T-helper 1 cell (primary cell): ENCODE data around the gene GALNT16.
"Not testable (repeated sequence)": the region's sequence is repeated elsewhere in the genome, so short reads cannot be mapped to it uniquely, and the experiment has no call there.

Experiments
- DNase-seq, 5 donors: peaks; one replicate each; pipeline ENCODE4 v3.0.0-alpha.2; 2012 to 2020

The GALNT16 gene

DNA sequence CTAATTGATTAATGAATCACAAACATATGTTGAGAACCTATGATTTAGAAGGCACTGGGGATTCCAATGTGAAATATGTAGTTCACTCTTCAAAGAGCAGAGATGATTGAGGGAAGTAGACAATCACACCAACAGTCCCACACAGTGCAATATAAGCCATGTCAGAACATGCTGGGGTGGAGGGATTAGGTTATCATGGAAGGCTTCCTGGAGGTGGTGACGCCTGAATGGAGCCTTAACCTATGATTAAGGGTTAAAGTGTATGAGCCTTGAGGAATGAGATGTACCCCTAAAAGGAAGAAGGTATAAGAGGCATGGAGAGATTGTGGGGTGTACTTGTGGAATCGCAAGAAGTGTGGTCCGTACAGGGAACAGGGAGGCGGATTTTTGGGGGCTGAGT is 106.8 kb downstream of the GALNT16 start:
- no peak for DNase-seq

DNA sequence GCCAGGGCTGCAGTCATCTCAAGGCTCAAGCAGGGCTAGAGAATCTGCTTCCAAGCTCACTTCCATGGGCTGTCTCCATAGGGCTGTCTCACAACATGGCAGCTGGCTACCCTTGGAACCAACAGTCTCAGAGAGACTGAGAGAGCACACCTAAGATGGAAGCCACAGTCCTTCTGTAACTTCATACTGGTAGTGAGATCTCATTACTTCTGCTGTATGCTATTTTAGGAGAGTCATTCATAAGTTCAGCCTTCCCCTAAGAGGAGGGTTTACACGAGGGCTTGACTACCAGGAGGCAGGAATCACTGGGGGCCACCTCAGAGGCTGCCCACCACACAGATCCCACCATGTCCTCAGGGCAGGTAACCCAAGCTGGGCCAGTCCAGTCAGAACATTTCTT is 108.4 kb downstream of the GALNT16 start:
- DNase-seq: no peak

DNA sequence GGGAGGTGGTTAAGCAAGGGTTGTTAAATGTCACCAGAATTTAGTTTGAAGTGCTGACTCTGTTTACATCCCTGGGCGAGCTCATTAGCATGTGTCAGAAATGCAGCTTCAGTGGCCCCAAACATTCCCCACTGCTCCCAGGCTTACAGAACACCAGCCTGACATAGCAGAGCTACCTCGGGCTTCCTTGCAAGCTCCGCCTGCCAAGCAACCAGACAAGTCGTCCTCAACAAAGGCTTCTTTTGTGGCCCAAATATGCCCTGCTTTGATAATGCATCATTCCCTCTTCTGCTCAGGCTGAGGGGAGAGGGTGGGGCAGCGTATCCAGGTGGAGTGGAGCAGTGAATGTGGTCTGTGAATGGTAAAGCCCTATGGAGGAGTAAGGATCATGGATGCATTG is 110.1 kb downstream of the GALNT16 start:
- DNase-seq: no peak

GRCh38 chr14:69372146-69372545 is 112.2 kb downstream of the GALNT16 start:
- DNase-seq: no peak

GRCh38 chr14:69373104-69373503 is 113.1 kb downstream of the GALNT16 start:
- DNase-seq: no peak

DNA sequence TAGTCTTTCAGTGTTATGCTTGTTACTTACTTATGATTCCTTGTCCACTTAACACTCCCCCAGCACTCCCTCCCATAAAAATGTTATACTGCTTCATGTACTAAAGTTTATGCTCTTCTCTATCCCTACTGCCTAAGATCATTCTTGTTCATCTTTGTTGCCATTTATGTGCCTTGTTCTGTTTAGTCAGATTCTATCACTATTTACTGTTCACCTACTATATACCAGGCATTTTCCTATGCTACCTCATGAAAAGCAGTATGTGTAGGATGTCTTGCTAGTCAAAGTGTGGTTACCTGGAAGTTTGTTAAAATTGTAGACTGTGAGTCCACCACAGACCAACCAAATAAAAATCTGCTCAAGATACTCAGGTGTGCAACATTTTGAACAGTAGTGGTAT is 114.3 kb downstream of the GALNT16 start:
- DNase-seq: no peak

- DNase-seq: no peak
Measured at GRCh38 chr14:69375182-69375581, 115.2 kb downstream of the GALNT16 start.

GRCh38 chr14:69375722-69376121 is 115.8 kb downstream of the GALNT16 start:
- DNase-seq: no peak

GRCh38 chr14:69376439-69376838 is 116.5 kb downstream of the GALNT16 start:
- no peak for DNase-seq

- DNase-seq: no peak
Measured at GRCh38 chr14:69378274-69378673, 118.3 kb downstream of the GALNT16 start.

- DNase-seq: no peak
Measured at GRCh38 chr14:69387311-69387710, 127.4 kb downstream of the GALNT16 start.

DNA sequence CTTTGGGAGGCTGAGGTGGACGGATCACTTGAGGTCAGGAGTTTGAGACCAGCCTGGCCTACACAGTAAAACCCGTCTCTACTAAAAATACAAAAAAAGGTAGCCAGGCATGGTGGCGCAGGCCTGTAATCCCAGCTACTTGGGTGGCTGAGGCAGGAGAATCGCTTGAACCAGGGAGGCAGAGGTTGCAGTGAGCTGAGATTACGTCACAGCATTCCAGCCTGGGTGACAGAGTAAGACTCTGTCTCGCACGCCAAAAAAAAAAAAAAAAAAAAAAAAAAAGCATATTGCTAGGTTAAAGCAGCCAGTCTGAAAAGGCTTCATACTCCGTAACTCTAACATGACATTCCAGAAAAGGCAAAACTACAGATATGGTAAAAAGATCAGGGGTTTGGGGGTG is 131.4 kb downstream of the GALNT16 start:
- not testable (repeated sequence) for DNase-seq

- no peak for DNase-seq
Measured at GRCh38 chr14:69392481-69392880, 132.5 kb downstream of the GALNT16 start.

DNA sequence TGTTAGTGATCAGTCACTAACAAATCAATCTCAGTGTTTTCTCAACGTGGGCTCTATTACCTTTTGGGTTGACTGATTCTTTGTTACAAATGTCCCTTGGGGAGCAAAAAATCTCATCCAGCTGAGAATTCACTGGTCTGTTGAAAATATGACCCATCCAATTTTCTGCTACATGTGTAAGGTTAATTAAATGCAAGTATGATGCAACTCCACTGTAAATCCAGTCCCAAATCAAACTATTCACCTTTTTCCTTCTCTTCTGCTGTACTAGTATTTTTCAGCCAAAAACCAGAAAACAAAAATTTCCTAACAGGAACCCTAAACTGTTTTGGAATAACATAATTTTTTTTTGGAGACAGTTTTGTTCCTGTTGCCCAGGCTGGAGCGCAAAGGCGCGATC is 136.0 kb downstream of the GALNT16 start:
- DNase-seq: no peak

DNA sequence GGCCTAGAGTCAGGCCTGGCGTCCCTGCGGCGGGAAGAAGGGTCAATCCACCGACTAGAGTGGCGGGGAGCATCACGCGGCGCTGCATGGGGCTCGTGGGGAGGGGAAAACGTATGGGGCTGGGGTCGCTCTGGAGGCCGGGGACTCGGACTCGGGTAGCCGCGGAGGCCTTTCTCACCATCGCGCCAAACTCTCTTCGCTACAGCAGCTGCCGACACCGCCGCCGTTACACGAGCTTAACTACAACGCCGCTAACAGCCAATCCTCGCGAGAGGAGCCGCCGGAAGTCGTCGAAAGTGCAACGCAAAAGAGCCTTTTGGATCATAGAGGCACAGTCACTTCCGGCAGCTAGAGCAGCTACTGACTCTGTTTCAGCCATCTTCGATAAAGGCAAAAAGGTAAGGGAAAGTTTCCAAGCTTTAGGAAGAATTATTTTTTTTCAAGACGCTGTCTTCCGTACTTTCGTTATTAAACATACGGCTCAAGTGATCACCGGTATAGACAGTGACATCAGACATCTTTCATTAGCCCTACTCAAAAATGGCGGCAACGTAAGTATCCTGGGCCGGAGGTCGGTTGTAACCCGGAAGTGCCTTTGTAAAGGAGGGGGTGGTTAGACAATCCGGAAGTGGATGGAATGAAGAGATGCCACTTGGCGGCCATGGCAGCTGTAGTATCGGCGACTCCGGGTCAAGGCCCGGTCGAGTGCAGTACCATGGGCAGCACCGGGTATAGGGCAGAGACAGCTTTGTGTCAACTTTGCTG is 138.3 kb downstream of the GALNT16 start, which contains the start of the genes ERH and SLC39A9:
TSS of gene ERH (minus strand) at position 247 of the 765 bp plus-strand sequence. CDS start at position 181, 66 bp downstream.
TSS of gene SLC39A9 (plus strand) at position 640 of the 765 bp plus-strand sequence. CDS start 678 bp downstream, outside the sequence.
- peak; percentile 88 to 97 (median 92) for DNase-seq

DNA sequence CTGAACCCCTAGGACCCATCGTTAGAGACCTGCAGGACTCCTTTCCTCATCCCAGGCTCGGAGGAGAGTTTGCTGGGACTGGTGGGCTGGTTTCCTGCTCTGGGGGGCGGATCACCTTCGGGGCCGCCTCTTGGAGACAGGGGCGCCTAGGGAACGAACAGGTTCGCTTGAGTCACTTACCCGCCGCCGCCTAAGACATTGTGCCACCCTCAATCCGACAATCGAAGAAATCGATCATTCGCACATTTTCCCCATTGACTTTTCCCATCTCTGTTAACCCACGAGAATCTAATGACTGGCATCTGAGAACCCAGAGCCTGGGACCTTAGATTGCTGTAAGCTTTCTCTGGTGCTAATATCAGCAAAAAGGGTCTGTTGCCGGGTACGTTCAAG is 138.9 kb downstream of the GALNT16 start:
- peak in 1 of 5 donors; percentile 8 for DNase-seq

- DNase-seq: no peak
Measured at GRCh38 chr14:69399750-69400149, 139.8 kb downstream of the GALNT16 start.

DNA sequence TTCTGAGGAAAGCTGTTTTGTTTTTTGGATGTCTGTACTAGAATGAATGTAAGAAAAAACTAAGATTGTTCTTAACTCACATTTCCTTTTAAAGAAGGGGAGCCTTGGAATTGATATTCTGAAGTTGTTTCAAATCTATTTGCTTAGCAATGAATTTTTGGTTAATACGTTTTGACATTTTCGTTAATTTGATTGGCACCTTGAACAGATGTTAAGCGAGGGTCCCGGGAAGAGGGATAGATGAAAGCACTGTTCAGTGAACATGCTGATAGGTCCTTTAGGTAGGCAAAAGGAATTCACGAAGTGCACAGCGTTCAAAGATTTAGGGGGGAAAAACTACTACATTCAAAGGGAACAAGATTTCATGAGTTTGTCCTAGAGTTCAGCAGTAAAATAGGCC is 140.2 kb downstream of the GALNT16 start:
- no peak for DNase-seq

DNA sequence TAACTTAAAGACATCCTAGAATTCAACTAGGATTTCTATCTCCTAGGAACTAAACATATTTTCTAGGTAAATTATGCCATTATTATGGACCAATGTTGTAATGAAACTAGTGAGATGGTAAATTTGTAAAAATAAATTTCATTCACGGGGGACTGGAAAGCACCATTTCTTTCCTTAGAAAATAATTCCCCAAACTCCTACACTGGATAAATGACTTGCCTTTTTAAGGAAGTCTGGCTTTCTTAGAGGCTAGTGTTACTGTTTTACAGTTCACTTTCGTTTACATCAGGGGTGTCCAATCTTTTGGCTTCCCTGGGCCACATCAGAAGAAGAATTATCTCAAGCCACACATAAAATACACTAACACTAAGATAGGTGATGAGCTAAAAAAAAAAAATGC is 141.9 kb downstream of the GALNT16 start:
- DNase-seq: no peak

DNA sequence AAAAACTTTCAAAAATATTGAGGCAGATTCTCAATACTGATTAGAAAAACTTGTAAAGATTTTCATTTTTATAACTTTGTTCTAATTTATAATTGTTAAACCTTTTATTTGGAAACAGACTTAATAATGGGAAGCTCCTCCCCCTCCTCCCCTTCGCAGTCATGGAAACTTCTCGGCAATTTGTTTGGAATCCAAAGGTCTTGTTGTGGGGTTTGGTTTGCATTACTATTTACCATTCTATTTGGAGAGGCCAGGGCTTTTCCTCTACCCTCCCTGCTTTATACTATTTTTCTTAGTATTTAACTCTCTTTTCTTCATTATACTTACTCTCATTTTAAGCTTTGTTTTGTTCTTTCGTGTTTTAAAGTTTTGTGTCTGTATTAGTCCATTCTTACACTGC is 144.5 kb downstream of the GALNT16 start:
- no peak for DNase-seq

DNA sequence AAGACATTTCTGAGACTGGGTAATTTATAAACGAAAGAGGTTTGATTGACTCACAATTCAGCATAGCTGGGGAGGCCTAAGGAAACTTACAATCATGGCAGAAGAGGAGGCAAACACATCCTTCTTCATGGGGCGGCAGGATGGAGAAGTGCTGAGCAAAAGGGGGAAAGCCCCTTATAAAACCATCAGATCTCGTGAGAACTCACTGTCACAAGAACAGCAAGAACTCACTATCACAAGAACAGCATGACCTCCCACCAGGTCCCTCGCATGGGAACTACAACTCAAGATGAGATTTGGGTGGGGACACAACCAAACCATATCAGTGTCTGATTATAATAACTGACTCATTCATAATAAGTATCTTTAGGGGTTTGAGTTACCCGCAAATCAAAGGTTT is 144.9 kb downstream of the GALNT16 start:
- no peak for DNase-seq

DNA sequence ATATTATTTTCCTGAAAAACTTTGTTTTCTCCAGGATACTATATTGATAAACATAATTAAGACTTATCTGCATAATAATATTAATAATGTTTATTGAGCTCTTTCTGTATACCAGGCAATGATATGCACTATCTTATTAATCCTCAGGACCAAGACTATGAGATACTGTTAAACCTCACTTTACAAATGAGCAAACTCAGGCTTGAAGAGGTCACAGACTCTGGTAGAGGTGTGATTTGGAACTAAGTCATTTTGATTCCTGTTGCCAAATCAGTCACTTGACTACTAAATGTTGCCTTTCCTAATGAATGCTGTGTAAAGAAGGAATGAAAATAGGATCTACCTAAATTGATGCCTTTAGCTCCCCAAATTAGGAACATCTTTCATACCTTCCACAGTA is 145.8 kb downstream of the GALNT16 start:
- DNase-seq: no peak
